ENCODE results near the gene RNF207. TPM values are rescaled to one million over a fixed set of nuclear protein-coding genes. Genes with fewer than 3 reads are reported as not detected.

RNF207 gene, protein sequence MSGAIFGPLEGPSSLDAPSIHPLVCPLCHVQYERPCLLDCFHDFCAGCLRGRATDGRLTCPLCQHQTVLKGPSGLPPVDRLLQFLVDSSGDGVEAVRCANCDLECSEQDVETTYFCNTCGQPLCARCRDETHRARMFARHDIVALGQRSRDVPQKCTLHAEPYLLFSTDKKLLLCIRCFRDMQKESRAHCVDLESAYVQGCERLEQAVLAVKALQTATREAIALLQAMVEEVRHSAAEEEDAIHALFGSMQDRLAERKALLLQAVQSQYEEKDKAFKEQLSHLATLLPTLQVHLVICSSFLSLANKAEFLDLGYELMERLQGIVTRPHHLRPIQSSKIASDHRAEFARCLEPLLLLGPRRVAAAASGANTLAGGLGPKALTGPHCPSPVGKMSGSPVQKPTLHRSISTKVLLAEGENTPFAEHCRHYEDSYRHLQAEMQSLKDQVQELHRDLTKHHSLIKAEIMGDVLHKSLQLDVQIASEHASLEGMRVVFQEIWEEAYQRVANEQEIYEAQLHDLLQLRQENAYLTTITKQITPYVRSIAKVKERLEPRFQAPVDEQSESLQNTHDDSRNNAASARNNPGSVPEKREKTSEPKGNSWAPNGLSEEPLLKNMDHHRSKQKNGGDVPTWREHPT
- 9.8 to 16.6 TPM (median 14.4 TPM) in 5 replicates for total RNA-seq (2022; extraction: Qiagen RNA extraction; ENCODE audit: low read depth)

DNA sequence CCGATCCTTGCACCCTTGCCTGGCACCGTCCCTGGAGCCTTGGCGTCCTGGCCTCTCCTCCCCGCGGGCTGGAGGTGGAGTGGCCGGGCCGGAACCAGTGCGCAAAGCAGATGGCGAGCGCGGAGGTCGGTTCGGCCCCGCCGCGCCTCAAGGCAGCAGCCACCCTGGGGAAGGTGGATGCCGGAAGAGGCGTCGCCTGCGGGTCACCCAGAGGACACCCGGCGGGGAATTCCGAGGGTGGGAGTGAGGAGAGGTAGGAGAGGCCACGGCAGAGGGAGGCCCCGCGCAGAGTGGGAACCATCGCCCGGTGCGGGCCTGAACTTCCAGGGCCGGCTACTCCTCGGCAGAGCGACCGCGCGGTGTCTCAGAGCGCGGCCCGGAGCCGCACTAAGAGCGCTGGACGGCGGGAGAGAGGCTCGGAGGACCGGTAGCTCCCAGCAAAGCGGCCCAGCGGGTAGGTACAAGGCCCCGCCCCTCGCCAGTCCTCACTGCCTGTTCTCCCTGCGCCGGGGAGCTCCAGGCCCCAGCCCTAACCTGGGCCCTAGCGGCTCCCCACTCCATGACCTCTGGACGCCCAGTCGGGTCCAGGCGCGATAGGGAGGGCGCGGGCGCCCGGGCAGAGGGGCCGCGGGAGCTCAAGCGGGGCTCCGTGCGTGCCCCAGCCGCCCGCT, at the start of gene RNF207:
TSS of gene RNF207 (plus strand) at position 271 of the 671 bp plus-strand sequence. CDS start 417 bp downstream, outside the sequence.

DNA sequence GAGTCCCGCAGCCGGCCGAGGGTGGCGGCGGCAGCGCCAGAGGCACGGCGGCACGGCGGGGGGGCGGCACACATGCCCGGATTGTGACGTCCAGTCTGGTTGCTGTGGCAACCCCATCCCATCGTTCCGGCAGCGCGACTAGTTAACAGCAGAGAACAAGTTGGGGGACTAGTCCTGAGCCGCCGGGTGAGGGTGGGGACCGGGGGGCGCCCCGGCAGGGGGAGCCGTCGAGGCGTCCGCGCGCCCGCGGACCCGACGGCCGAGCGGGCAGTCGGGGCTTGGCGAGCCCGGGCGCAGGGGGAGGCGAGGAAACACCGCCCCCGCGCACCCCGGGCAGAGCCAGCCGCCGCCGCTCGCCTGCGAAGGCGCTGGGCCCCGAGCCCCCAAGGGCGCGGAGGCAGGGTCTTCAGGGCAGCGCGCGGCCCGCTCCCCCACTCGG, 25.6 kb upstream of the RNF207 start, which contains the start of gene CHD5:
TSS of gene CHD5 (minus strand) at position 54 of the 439 bp plus-strand sequence. CDS start 298 bp downstream, outside the sequence.

DNA sequence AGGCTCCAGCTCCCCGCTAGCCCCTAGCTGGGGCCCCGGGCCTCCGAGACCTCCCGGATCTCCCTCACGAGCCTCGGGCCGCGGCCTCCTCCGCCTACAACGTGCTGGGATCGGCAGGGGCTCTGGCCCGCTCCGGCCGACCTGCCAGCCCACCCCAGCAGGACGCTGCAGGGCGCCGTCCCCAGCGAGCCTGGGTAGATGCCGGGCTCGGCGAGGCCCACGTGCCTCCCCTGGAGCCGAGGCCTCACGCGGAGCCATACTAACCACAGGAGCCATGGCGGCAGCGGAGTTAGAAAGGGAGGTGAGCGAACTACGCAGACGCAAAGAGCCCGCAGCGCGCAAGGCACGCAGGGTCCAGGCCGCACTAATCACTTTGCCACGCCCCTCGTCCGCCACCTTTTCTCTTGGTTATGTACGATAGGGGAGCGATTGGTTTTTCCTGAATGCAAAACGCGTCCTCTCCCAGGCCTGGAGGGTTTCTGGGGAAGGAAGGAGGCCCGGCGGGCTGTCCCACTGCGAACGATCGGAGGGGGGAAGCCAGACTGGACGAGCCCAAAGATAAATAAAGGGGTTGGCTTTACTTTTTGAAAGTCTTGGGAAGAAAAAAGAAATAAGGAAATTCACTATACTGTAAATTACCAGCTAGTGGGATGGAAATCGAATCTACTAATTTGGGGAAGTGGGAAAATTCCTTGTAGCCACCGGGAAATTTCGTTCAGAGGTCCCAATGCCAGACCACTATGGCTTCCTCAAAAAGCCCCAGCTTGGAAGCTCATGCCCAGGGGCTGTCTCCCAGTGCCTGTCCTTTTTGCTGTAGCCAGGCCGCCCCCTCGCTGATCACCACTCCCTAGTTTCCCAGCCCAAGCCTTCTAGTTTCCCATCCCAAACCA, 6.4 kb upstream of the RNF207 start, which contains the start of gene RPL22:
TSS of gene RPL22 (minus strand) at position 298 of the 890 bp plus-strand sequence. CDS start at position 276, 22 bp downstream.

DNA sequence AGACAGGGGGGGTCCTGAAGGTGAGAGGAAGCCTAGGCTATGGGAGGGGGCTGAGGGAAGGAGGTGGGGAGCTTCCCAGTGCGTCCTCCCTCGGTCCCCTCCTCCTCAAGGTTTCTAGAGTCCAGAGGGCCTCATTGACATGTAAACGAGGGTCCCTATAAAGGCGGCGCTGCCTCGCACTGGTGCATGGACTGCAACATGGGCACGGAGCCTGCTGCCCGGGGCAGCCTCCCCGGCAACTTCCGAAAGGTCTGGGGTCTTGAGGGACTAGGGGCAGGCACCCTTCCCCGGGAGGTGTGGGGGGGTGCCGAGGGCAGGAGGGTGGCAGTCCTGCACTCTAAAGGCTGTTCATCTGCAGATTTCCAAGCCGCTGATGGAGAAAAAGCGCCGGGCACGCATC, 38.1 kb downstream of the RNF207 start, which contains the start of gene HES3:
TSS of gene HES3 (plus strand) at position 187 of the 400 bp plus-strand sequence. CDS start at position 374, 187 bp downstream.

DNA sequence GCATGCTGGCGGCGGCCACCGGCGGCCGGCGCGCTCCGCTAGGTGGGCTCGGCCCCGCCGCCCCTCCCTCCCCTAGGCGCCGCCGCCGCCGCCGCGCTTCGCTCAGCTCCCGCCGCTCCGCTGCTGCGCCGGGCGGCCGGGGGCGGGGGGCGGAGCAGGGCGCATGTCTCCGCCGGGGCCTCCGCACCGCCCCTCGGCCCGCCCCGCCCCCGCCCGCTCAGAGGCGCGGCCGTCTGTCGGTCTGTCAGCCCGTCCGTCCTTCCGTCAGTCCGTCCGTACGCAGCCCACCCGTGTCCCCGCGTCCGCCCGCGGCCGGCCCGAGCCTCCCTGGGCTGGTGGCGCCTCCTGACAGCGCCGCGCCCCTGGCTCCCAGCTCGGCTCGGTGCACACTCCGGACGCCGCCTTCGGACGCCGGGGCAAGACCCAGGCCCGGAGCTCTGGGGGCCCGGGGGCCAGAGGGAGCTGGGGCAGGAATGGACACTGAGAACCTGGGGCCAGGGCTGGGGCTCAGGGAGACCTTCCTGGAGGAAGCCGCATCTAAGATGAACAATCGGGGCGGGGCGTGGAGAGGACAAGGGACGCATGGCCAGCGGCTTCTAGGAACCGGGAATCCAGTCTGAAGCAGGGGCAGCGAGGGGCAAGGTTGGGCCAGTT, 55.2 kb downstream of the RNF207 start, which contains the start of gene GPR153:
TSS of gene GPR153 (minus strand) at position 138 of the 654 bp plus-strand sequence. CDS start 6,193 bp downstream, outside the sequence.

Other genes with a start within 250 kb of the RNF207 start
- gene NPHP4, start 213.7 kb upstream of the RNF207 start, total RNA-seq (2022; extraction: Qiagen RNA extraction; ENCODE audit: low read depth), result 3.4 to 5.5 TPM (median 5.2 TPM) in 5 replicates
- 7.0 to 11.2 TPM (median 8.4 TPM) in 5 replicates for gene KCNAB2, start 160.2 kb upstream of the RNF207 start, total RNA-seq (2022; extraction: Qiagen RNA extraction; ENCODE audit: low read depth)
- 0.66 to 1.3 TPM (median 0.77 TPM) in 5 replicates for gene CHD5, start 25.8 kb upstream of the RNF207 start, total RNA-seq (2022; extraction: Qiagen RNA extraction; ENCODE audit: low read depth)
- gene RPL22, start 6.5 kb upstream of the RNF207 start, total RNA-seq (2022; extraction: Qiagen RNA extraction; ENCODE audit: low read depth), result 335 to 538 TPM (median 423 TPM) in 5 replicates
- 45.8 to 60.5 TPM (median 56.1 TPM) in 5 replicates for gene ICMT, start 29.8 kb downstream of the RNF207 start, total RNA-seq (2022; extraction: Qiagen RNA extraction; ENCODE audit: low read depth)
- gene HES3, start 38.1 kb downstream of the RNF207 start, total RNA-seq (2022; extraction: Qiagen RNA extraction; ENCODE audit: low read depth), result not detected in 5 replicates
- 0.64 to 1.4 TPM (median 1.1 TPM) in 5 replicates for gene GPR153, start 55.0 kb downstream of the RNF207 start, total RNA-seq (2022; extraction: Qiagen RNA extraction; ENCODE audit: low read depth)
- 53.5 to 77.1 TPM (median 70.0 TPM) in 5 replicates for gene ACOT7, start 187.6 kb downstream of the RNF207 start, total RNA-seq (2022; extraction: Qiagen RNA extraction; ENCODE audit: low read depth)
- 2.3 to 4.7 TPM (median 4.2 TPM) in 5 replicates for gene HES2, start 213.8 kb downstream of the RNF207 start, total RNA-seq (2022; extraction: Qiagen RNA extraction; ENCODE audit: low read depth)
- 0.32 to 0.61 TPM (median 0.48 TPM) in 5 replicates for gene ESPN, start 218.7 kb downstream of the RNF207 start, total RNA-seq (2022; extraction: Qiagen RNA extraction; ENCODE audit: low read depth)

Measured in A549 treated with RU486 at 1 μM for 4 hours (cell line).